ENCODE data around the gene PGGHG.

- no peak for TF ChIP-seq POLR2A (IDR thresholded peaks at IDR 0.05)
- no peak for TF ChIP-seq POLR2AphosphoS5 (IDR thresholded peaks at IDR 0.05)
- TF ChIP-seq, protein P1, sequence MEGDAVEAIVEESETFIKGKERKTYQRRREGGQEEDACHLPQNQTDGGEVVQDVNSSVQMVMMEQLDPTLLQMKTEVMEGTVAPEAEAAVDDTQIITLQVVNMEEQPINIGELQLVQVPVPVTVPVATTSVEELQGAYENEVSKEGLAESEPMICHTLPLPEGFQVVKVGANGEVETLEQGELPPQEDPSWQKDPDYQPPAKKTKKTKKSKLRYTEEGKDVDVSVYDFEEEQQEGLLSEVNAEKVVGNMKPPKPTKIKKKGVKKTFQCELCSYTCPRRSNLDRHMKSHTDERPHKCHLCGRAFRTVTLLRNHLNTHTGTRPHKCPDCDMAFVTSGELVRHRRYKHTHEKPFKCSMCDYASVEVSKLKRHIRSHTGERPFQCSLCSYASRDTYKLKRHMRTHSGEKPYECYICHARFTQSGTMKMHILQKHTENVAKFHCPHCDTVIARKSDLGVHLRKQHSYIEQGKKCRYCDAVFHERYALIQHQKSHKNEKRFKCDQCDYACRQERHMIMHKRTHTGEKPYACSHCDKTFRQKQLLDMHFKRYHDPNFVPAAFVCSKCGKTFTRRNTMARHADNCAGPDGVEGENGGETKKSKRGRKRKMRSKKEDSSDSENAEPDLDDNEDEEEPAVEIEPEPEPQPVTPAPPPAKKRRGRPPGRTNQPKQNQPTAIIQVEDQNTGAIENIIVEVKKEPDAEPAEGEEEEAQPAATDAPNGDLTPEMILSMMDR (IDR thresholded peaks at IDR 0.05), result no peak
- TF ChIP-seq EP300 (IDR thresholded peaks at IDR 0.05), result no peak
Observed at GRCh38 chr11:252666-253065, 36.3 kb upstream of the PGGHG start.

Data from sigmoid colon (tissue), 4 donors.